Fibroblast of the aortic adventitia (primary cell): Measurements from ENCODE around the gene ZNF564. TPM values are rescaled to one million over a fixed set of nuclear protein-coding genes. Genes with fewer than 3 reads are reported as not detected.
"Not testable (repeated sequence)": the region's sequence is repeated elsewhere in the genome, so short reads cannot be mapped to it uniquely, and the experiment has no call there.

Experiments used
- DNase-seq: peaks from one replicate; pipeline ENCODE4 v3.0.0-alpha.2; 2010; ENCODE audit warnings: low read depth
- H3K4me3 ChIP-seq: 2 replicates; pipeline ENCODE4 v1.5.1; 2011; ENCODE audit warnings: low read depth, mild to moderate bottlenecking, control low read depth, low read length, moderate library complexity
- total RNA-seq: library from RNA; depleted of rRNA; stranded (reverse); fragments of >200 nt; gene quantifications from 2 replicates; pipeline ENCODE4 v1.2.3, GENCODE V29; 2012; ENCODE audit warnings: low replicate concordance
- TF ChIP-seq, protein P1 (sequence below): IDR thresholded peaks from 2 replicates; pipeline ENCODE4 v1.5.1; 2011; ENCODE audit warnings: mild to moderate bottlenecking, low read length, control low read depth, inconsistent platforms; ENCODE audit not compliant: insufficient read depth

ZNF564 gene
- total RNA-seq, 1 donor, result 7.0 TPM

DNA sequence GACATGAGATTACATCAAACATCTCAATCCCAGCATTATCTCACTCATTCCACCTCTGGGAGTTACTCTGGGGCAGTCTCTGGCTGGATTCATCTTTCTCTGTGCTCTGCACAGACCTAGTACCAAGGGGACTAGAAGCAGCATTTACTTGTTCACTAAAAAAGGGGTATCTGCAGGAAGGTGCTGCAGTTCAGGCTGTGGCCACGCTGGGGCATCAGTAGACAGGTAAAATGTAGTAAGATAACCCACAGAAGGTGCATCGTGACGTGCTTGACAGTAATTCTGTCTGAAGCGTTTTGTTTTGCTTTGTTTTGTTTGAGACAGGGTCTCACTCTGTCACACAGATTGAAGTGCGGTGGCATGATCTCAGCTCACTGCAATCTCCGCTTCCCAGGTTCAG lies 29.3 kb downstream of the ZNF564 start:
- TF ChIP-seq, protein P1, sequence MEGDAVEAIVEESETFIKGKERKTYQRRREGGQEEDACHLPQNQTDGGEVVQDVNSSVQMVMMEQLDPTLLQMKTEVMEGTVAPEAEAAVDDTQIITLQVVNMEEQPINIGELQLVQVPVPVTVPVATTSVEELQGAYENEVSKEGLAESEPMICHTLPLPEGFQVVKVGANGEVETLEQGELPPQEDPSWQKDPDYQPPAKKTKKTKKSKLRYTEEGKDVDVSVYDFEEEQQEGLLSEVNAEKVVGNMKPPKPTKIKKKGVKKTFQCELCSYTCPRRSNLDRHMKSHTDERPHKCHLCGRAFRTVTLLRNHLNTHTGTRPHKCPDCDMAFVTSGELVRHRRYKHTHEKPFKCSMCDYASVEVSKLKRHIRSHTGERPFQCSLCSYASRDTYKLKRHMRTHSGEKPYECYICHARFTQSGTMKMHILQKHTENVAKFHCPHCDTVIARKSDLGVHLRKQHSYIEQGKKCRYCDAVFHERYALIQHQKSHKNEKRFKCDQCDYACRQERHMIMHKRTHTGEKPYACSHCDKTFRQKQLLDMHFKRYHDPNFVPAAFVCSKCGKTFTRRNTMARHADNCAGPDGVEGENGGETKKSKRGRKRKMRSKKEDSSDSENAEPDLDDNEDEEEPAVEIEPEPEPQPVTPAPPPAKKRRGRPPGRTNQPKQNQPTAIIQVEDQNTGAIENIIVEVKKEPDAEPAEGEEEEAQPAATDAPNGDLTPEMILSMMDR, result peak; percentile 5
- no peak for DNase-seq

DNA sequence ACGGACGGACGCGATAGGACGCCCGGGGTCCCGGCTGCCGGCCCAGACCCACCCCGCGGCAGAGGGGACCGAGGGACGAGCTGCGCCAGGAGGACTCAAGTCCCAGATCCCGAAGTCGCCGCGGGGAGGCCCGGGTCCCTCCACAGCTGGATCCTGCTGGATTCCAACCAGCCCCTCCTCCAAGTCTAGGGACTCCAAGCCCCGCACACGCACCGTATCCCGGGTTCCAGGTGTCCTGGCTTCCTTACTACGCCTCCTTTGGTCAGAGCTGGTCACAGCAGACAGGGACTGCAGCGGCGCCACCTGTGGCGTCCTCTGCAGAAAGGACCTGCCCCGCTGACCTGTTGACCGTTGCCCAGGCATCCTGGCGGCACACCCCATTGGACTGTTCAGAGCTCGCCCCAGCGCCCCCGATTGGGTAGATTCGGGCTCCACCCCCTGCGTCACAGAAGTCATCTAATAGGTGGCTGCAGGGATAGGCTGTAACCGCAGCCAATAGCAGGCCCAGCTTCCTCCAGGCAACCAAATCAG lies 37.7 kb downstream of the ZNF564 start:
- TF ChIP-seq, protein P1, result no peak
- no peak for DNase-seq
- H3K4me3 ChIP-seq, result no peak overlapping the region

More for the DNA sequence above, 29.3 kb downstream of the ZNF564 start:
- H3K4me3 ChIP-seq, result no peak overlapping the region

DNA sequence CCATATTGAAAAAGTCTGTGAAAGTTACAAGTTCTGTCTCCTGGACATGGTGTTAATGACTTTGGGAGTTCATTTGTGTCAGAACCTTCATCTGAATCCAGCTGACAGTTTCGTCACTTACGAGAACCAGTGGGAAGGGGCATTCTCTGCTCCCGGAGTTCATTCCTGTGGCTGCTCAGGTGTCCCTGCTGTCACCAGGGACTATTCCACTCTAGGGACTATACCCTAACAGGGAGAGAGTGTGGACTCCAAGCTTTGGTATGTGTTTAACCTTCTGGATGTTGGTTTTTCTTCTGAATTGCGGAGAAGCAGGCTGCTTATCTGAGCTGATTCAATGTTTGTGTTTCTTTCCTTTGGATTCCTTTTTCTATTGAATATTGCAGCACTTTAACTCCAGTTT lies 54.2 kb downstream of the ZNF564 start:
- no peak overlapping the region for H3K4me3 ChIP-seq
- TF ChIP-seq, protein P1, result no peak
- DNase-seq, result no peak

DNA sequence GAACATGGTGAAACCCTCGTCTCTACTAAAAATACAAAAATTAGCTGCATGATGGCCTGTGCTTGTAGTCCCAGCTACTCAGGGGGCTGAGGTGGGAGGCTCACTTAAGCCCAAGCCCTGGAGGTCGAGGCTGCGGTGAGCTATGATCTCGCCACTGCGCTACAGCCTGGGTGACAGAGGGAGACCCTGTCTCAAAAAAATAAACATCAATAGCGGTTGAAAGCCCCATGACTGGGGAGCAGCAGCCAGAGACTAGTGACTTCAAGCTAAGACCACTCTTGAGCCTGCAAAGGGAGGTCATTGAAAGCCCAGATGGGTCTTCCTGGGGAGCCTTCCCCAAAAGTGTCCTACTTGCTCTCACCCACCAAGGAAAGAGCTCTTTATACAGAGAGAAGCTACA lies 54.8 kb downstream of the ZNF564 start:
- TF ChIP-seq, protein P1, result no peak
- DNase-seq, result no peak
- H3K4me3 ChIP-seq, result no peak overlapping the region

DNA sequence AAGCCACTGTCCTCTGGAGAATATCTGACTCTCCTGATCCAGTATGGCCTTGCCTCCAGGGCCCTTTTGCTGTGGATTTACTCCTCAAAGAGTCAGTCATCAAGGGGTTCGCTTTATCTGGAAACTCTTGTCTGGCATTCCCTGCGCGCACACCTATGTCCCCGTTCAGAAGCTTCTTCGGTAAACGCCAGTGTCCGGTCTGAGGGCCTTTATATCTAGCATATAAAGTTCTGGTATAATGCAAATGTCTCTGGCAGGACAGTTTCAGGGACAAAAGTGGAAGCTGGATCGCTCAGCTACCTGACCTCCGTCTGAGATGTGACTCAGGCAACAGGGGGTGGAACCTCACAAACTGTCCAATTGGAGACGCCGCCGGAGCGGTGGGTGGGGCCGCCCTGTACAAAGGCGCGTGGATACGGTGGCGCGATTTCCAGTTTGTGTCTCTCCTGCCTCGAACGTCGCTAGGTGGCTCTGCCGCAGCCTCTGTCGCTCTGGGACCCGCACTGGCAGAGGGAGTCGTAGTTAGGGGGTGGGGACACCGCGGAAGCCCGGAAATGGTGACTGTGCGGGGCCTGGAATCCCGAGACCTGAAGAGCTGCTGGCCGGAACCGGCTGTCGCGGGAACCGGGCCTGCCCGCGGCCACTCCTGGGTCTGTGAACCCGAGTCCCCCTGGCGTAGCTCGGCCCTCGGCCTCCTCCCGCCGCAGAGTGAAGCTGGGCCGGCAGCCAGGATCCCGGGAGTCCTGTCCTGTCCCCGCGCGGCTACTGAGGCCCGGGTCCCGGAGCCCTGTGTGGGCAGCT lies 56.1 kb downstream of the ZNF564 start:
- DNase-seq, result peak; percentile 62
- TF ChIP-seq, protein P1, result peak; percentile 8
- H3K4me3 ChIP-seq, result peak overlapping the region; percentile 69

DNA sequence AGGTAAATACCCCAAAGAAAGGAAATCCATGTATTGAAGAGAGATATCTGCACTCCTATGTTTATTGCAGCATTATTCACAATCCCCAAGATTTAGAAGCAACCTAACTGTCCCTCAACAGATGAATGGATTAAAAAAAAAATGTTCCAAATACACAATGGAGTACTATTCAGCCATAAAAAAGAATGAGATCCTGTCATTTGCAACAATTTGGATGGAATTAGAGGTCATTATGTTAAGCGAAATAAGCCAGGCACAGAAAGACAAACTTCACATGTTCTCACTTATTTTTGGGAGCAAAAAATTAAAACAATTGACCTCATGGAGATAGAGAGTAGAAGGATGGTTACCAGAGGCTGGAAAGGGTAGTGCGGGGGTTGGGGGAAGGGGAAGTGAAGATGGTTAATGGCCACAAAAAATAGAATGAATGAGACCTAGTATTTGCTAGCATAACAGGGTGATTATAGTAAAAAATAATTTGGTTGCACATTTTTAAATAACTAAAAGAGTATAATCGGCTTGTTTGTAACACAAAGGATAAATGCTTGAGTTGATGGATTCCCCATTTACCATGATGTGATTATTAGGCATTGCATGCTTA lies 56.9 kb downstream of the ZNF564 start:
- TF ChIP-seq, protein P1, result no peak
- no peak for DNase-seq
- no peak overlapping the region for H3K4me3 ChIP-seq

DNA sequence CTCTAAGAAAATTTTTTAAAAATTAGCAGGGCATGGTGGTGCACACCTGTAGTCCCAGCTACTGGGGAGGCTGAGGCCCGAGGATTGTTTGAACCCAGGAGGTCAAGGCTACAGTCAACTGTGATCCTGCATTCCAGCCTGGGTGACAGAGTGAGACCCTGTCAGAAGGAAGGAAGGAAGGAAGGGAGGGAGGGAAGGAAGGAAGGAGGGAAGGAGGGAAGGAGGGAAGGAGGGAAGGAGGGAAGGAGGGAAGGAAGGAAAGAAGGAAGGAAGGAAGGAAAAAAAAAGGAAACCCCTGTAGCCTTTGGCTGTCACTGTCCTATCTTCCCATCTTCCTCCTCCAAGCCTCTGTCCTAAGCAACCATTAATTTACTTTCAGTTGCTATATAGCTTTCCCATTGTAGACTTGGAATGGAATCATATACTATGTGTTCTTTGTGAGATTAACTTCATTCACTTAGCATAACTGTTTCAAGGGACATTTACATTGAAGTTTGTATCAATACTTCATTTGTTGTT lies 65.0 kb downstream of the ZNF564 start:
- H3K4me3 ChIP-seq, DNase-seq: not testable (repeated sequence)
